ENCODE data around the gene DLD. TPM values are rescaled to one million over a fixed set of nuclear protein-coding genes. Genes with fewer than 3 reads are reported as not detected.
A peak's percentile ranks its signal among the peaks of the same experiment; 100 is the strongest.

Gene DLD
- total RNA-seq, 4 donors from 2014 or later = 46.0 to 131 (median 126) TPM

DNA sequence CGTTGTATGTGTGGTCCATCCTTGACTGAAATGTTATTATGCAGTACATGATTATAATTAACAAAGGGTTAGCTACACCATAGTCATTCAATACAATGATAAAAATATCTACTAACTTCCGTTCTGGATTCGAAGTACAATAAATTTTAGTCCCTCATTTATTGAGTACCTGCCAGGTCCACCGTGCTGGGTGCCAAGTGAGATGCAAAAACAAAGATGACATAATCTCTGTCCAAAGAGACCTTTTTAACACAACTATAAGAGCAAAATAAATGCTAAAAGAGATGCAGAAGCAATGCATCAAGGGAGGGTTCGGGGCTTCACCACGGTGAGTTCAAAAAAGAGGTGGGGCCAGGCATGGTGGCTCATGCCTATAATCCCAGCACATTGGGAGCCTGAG lies 78.9 kb downstream of the DLD start:
- in situ Hi-C loops (cut with MboI; ENCODE audit: low pct_ligation_motif_present in 1 of 4, low pct_unique_long_range_greater_than_20kb in 1 of 4, low sequenced_read_pairs in 3 of 4) = no loop called here
- DNase-seq = no peak
- no peaks in the 10 kb centered on the region for H3K9me3 ChIP-seq
- no peaks in the 10 kb centered on the region for H3K27me3 ChIP-seq
- peaks cover 0 to 14% (median 2%) of the 10 kb centered on the region in 4 donors for H3K36me3 ChIP-seq
- peak overlapping the region in 3 of 4 donors; percentile 72 to 74 (median 73) for H3K27ac ChIP-seq
- intact Hi-C loops (cut with DNase I; ENCODE audit: low total_unique reads) = no loop called here
- no peak overlapping the region for H3K4me3 ChIP-seq
- no peak for TF ChIP-seq POLR2A (IDR thresholded peaks at IDR 0.05)
- no peak for TF ChIP-seq POLR2AphosphoS5 (IDR thresholded peaks at IDR 0.05)
- no peak for TF ChIP-seq EP300 (IDR thresholded peaks at IDR 0.05; ENCODE audit: low read depth)
- TF ChIP-seq, protein P1, sequence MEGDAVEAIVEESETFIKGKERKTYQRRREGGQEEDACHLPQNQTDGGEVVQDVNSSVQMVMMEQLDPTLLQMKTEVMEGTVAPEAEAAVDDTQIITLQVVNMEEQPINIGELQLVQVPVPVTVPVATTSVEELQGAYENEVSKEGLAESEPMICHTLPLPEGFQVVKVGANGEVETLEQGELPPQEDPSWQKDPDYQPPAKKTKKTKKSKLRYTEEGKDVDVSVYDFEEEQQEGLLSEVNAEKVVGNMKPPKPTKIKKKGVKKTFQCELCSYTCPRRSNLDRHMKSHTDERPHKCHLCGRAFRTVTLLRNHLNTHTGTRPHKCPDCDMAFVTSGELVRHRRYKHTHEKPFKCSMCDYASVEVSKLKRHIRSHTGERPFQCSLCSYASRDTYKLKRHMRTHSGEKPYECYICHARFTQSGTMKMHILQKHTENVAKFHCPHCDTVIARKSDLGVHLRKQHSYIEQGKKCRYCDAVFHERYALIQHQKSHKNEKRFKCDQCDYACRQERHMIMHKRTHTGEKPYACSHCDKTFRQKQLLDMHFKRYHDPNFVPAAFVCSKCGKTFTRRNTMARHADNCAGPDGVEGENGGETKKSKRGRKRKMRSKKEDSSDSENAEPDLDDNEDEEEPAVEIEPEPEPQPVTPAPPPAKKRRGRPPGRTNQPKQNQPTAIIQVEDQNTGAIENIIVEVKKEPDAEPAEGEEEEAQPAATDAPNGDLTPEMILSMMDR (IDR thresholded peaks at IDR 0.05) = no peak
- 47 to 58% methylated on average over 4 to 6 of the region's 6 CpGs for whole genome bisulfite sequencing, 2 donors (ENCODE audit: low coverage in 1 of 2)
- H3K4me1 ChIP-seq = peaks cover 0 to 59% (median 19%) of the 10 kb centered on the region in 4 donors

Other genes starting within 250 kb of the DLD start
- gene SLC26A4, start 230.4 kb upstream of the DLD start, total RNA-seq = under 1 TPM in 2 of 4 donors, not detected in 2; 0.16 to 0.41 TPM
- gene CBLL1, start 147.0 kb upstream of the DLD start, total RNA-seq = 10 to 100 TPM; 30.6 to 53.9 (median 38.8) TPM
- gene SLC26A3, start 88.0 kb upstream of the DLD start, total RNA-seq = 1,000 to 10,000 TPM in 3 of 4 donors, 100 to 1,000 TPM in 1; 296 to 4,526 (median 2,822) TPM
- 100 to 1,000 TPM in 2 of 4 donors, 10 to 100 TPM in 2; 54.2 to 119 (median 90.3) TPM for gene LAMB1, start 112.0 kb downstream of the DLD start, total RNA-seq
- gene LAMB4, start 239.2 kb downstream of the DLD start, total RNA-seq = not detected